CD14-positive monocyte (primary cell): ENCODE results near the gene MUTYH. TPM values are rescaled to one million over a fixed set of nuclear protein-coding genes. Genes with fewer than 3 reads are reported as not detected.

Experiments used
- DNase-seq, 3 donors: peaks; one replicate each; pipeline ENCODE4 v3.0.0-alpha.2; 2011 to 2022
- H2AFZ ChIP-seq: 2 replicates; pipeline ENCODE4 v1.6.0; 2012; ENCODE audit warnings: mild to moderate bottlenecking, low read depth, low read length, inconsistent platforms; ENCODE audit not compliant: insufficient read depth, poor library complexity, severe bottlenecking
- H3K27ac ChIP-seq, 2 donors: 1 replicate in 1 of 2; 2 replicates in 1 of 2; pipeline ENCODE4 v1.5.1; 2012 to 2013; ENCODE audit warnings: low read length in 2 of 2, control low read depth in 1 of 2, inconsistent platforms in 1 of 2, low read depth in 1 of 2, mild to moderate bottlenecking in 1 of 2
- H3K27me3 ChIP-seq, 2 donors: one replicate each; pipeline versions ENCODE4 v1.6.0 to v1.6.1; 2011 to 2013; ENCODE audit warnings: low read length in 2 of 2; ENCODE audit not compliant: control insufficient read depth in 2 of 2, insufficient read depth in 2 of 2
- H3K36me3 ChIP-seq, 2 donors: replicated peaks in 1 of 2; 1 replicate in 1 of 2; 2 replicates in 1 of 2; pipeline versions ENCODE4 v1.5.1 to v1.6.1; 2012 to 2013; ENCODE audit warnings: low read length in 2 of 2, control low read depth in 1 of 2, inconsistent platforms in 1 of 2, mild to moderate bottlenecking in 1 of 2; ENCODE audit not compliant: insufficient read depth in 2 of 2, control insufficient read depth in 1 of 2
- H3K4me1 ChIP-seq, 2 donors: 1 replicate in 1 of 2; 2 replicates in 1 of 2; pipeline versions ENCODE4 v1.5.1 to v1.6.1; 2012 to 2013; ENCODE audit warnings: low read length in 2 of 2, control low read depth in 1 of 2, inconsistent platforms in 1 of 2, mild to moderate bottlenecking in 1 of 2, moderate library complexity in 1 of 2; ENCODE audit not compliant: insufficient read depth in 2 of 2, control insufficient read depth in 1 of 2
- H3K4me2 ChIP-seq: replicated peaks from 2 replicates; pipeline ENCODE3; 2012; ENCODE audit warnings: low read length, moderate library complexity, mild to moderate bottlenecking; ENCODE audit not compliant: poor library complexity, severe bottlenecking; ENCODE audit errors: extremely low read depth
- H3K4me3 ChIP-seq, 3 experiments: fragments of 200-600 bp in 1 of 3; sonication (generic) in 1 of 3; replicated peaks in 1 of 3; 1 replicate in 2 of 3; 2 replicates in 1 of 3; pipeline ENCODE4 v1.5.1; 2011 to 2013; ENCODE audit warnings: low read length in 3 of 3, mild to moderate bottlenecking in 3 of 3, control low read depth in 2 of 3, low read depth in 2 of 3, inconsistent platforms in 1 of 3, moderate library complexity in 1 of 3
- H3K79me2 ChIP-seq: 2 replicates; pipeline ENCODE4 v1.6.0; 2012; ENCODE audit warnings: mild to moderate bottlenecking, control low read depth, inconsistent platforms, low read length, moderate library complexity; ENCODE audit not compliant: insufficient read depth
- H3K9ac ChIP-seq: 2 replicates; pipeline ENCODE4 v1.6.0; 2017; ENCODE audit warnings: low read length, mild to moderate bottlenecking; ENCODE audit not compliant: insufficient read depth, poor library complexity, severe bottlenecking
- H3K9me3 ChIP-seq, 2 donors: replicated peaks in 1 of 2; 1 replicate in 1 of 2; 2 replicates in 1 of 2; pipeline versions ENCODE4 v1.5.1 to v1.6.1; 2012 to 2013; ENCODE audit warnings: low read length in 2 of 2, control low read depth in 1 of 2; ENCODE audit not compliant: control insufficient read depth in 1 of 2, insufficient read depth in 1 of 2
- H4K20me1 ChIP-seq: 2 replicates; pipeline ENCODE4 v1.6.0; 2012; ENCODE audit warnings: mild to moderate bottlenecking, low read length, control low read depth, moderate library complexity; ENCODE audit not compliant: insufficient read depth
- H3K27ac Mint-ChIP-seq, 7 donors: one replicate each; pipeline ENCODE4 v1.8.0; 2020; ENCODE audit warnings: mild to moderate bottlenecking in 7 of 7, mixed read lengths in 7 of 7, moderate library complexity in 6 of 7, inconsistent platforms in 2 of 7
- H3K27me3 Mint-ChIP-seq, 3 donors: one replicate each; pipeline ENCODE4 v1.8.0; 2021 to 2022; ENCODE audit warnings: low read depth in 3 of 3, mild to moderate bottlenecking in 3 of 3, mixed read lengths in 3 of 3, moderate library complexity in 3 of 3, inconsistent platforms in 1 of 3
- H3K36me3 Mint-ChIP-seq, 2 donors: one replicate each; pipeline ENCODE4 v1.8.0; 2020; ENCODE audit warnings: mixed read lengths in 2 of 2, inconsistent platforms in 1 of 2, mild to moderate bottlenecking in 1 of 2
- H3K4me1 Mint-ChIP-seq: one replicate; pipeline ENCODE4 v1.8.0; 2020; ENCODE audit warnings: mild to moderate bottlenecking, mixed read lengths
- H3K4me3 Mint-ChIP-seq, 2 donors: one replicate each; pipeline ENCODE4 v1.8.0; 2020; ENCODE audit warnings: mild to moderate bottlenecking in 2 of 2, mixed read lengths in 2 of 2, moderate library complexity in 1 of 2
- H3K9me3 Mint-ChIP-seq, 7 donors: one replicate each; pipeline ENCODE4 v1.8.0; 2020 to 2022; ENCODE audit warnings: mixed read lengths in 7 of 7, mild to moderate bottlenecking in 6 of 7, moderate library complexity in 6 of 7, inconsistent platforms in 2 of 7
- CTCF ChIP-seq: fragments of 200-600 bp; IDR thresholded peaks from one replicate; pipeline ENCODE4 v1.8.0; 2022; ENCODE audit warnings: antibody characterized with exemption, mild to moderate bottlenecking
- WGBS: methylation state at CpG from one replicate; pipeline ENCODE4 v1.1.5; 2013; ENCODE audit warnings: missing lambda C conversion rate; ENCODE audit not compliant: insufficient coverage; 5-methylcytosine and 5-hydroxymethylcytosine counted together
- intact Hi-C, 2 donors: fragments of 100-400 bp; cut with micrococcal nuclease; formaldehyde crosslinking; loops; one replicate each; pipeline versions ENCODE4 v1.15.0 to v1.15.1; 2023
- polyA plus RNA-seq, 3 donors: library from polyadenylated mRNA; depleted of rRNA in 1 of 3; unstranded in 2 of 3; stranded (reverse) in 1 of 3; fragments of 300-500 nt in 2 of 3; fragments of >200 nt in 1 of 3; fragmentation: Illumina TruSeq in 2 of 3; gene quantifications; 1 replicate in 2 of 3; 2 replicates in 1 of 3; pipeline ENCODE4 v1.2.3, GENCODE V29; 2012 to 2021

Gene MUTYH
- polyA plus RNA-seq, 3 donors = 6.7 to 22.9 (median 8.1) TPM

GRCh38 chr1:45345014-45345413, 4.8 kb upstream of the MUTYH start:
- DNase-seq = no peak
- H3K27me3 Mint-ChIP-seq = peaks cover 0 to 1% (median 0%) of the 10 kb centered on the region in 3 donors
- H3K4me3 Mint-ChIP-seq = no peak overlapping the region
- no peak overlapping the region for H3K4me3 ChIP-seq
- H3K4me1 Mint-ChIP-seq = peaks cover 29% of the 10 kb centered on the region
- intact Hi-C loops = loop anchor here in 1 of 2 donors (10.0 kb wide), 1 partner anchor 230 kb away; no protein-coding TSS in a partner anchor
- no peaks in the 10 kb centered on the region for H3K9me3 Mint-ChIP-seq
- H3K4me1 ChIP-seq = peaks cover 25 to 28% of the 10 kb centered on the region in 2 donors
- no peak overlapping the region for H3K9ac ChIP-seq
- peaks cover 30% of the 10 kb centered on the region for H3K79me2 ChIP-seq
- no peaks in the 10 kb centered on the region for H3K9me3 ChIP-seq
- H2AFZ ChIP-seq = no peak overlapping the region
- peak overlapping the region in 1 of 7 donors; percentile 10 for H3K27ac Mint-ChIP-seq
- peaks cover 15% of the 10 kb centered on the region for H4K20me1 ChIP-seq
- TF ChIP-seq CTCF = no peak
- no peak overlapping the region for H3K4me2 ChIP-seq
- 95% methylated on average over 10 of the region's 13 CpGs for WGBS
- no peaks in the 10 kb centered on the region for H3K27me3 ChIP-seq
- H3K36me3 Mint-ChIP-seq = peaks cover 51 to 62% of the 10 kb centered on the region in 2 donors
- peaks cover 44 to 62% of the 10 kb centered on the region in 2 donors for H3K36me3 ChIP-seq
- H3K27ac ChIP-seq = no peak overlapping the region

- H3K9me3 Mint-ChIP-seq = no peaks in the 10 kb centered on the region
- H3K36me3 Mint-ChIP-seq = peaks cover 49 to 62% of the 10 kb centered on the region in 2 donors
- no peak for DNase-seq
- H3K36me3 ChIP-seq = peaks cover 44 to 62% of the 10 kb centered on the region in 2 donors
- intact Hi-C loops = loop anchor here in 1 of 2 donors (10.0 kb wide), 1 partner anchor 230 kb away; no protein-coding TSS in a partner anchor
- H2AFZ ChIP-seq = no peak overlapping the region
- H3K27ac Mint-ChIP-seq = no peak overlapping the region
- peaks cover 25 to 28% of the 10 kb centered on the region in 2 donors for H3K4me1 ChIP-seq
- no peak overlapping the region for H3K27ac ChIP-seq
- H3K4me2 ChIP-seq = no peak overlapping the region
- peaks cover 30% of the 10 kb centered on the region for H3K79me2 ChIP-seq
- peaks cover 15% of the 10 kb centered on the region for H4K20me1 ChIP-seq
- no peak for TF ChIP-seq CTCF
- H3K4me3 ChIP-seq = no peak overlapping the region
- H3K4me1 Mint-ChIP-seq = peaks cover 32% of the 10 kb centered on the region
- no peaks in the 10 kb centered on the region for H3K9me3 ChIP-seq
- no peaks in the 10 kb centered on the region for H3K27me3 ChIP-seq
- WGBS = 95% methylated on average over 2 of the region's 2 CpGs
- no peak overlapping the region for H3K9ac ChIP-seq
- H3K4me3 Mint-ChIP-seq = no peak overlapping the region
- peaks cover 0 to 1% (median 0%) of the 10 kb centered on the region in 3 donors for H3K27me3 Mint-ChIP-seq
These were observed 4.3 kb upstream of the MUTYH start for GRCh38 chr1:45344499-45344898.
